ENCODE data around the gene PLA2G4F. TPM values are rescaled to one million over a fixed set of nuclear protein-coding genes. Genes with fewer than 3 reads are reported as not detected.
A peak's percentile ranks its signal among the peaks of the same experiment; 100 is the strongest.
"Not testable (repeated sequence)": the region's sequence is repeated elsewhere in the genome, so short reads cannot be mapped to it uniquely, and the experiment has no call there.

The PLA2G4F gene
- total RNA-seq, 1 donor from 2014 or later, result 34.9 TPM

- no peak for ATAC-seq
Measured at GRCh38 chr15:42093966-42094365, 62.5 kb downstream of the PLA2G4F start.

- ATAC-seq, result peak; percentile 62
Measured at GRCh38 chr15:42092398-42093318, 63.8 kb downstream of the PLA2G4F start.

DNA sequence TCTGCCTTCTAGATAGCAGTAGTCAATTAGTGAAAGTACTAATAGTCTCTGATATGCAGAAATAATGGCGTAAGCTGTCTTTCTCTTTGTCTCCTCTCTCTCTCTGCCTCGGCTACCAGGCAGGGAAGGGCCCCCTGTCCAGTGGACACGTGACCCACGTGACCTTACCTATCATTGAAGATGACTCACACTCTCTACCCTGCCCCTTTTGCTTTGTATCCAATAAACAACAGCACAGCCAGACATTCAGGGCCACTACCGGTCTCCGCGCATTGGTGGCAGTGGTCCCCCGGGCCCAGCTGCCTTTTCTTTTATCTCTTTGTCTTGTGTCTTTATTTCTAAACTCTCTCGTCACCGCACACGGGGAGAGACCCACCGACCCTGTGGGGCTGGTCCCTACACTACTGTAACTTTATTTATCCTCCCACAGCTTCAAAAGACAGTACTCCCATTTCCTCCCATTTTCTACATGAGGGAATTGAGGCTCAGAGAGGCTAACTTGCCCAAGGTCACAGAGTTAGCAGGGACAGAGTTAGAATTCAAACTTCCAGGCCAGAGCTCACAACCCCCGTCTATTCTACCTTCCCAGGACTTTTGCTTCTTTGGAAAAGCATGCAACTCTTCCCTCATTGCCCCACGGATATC, 64.6 kb downstream of the PLA2G4F start:
- ATAC-seq, result not testable (repeated sequence)

DNA sequence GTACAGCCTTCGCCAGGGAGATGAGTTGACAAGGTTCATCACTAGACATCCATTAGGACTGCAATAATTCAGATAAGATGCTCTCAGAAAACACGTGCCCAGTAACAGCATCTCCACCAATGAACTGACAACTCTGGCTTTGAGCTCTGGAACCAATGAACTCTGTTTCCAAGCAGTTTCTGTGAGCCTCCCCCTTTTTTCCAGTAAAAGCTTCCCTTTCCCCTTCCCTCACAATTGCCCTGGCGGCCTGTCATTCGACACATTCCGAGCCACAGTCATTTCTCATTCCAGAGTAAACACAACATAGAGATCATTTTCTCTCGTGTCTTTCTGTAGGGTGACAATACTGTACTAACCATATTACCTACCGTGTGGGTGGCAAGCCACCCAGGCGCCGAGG, 65.7 kb downstream of the PLA2G4F start:
- ATAC-seq, result no peak

DNA sequence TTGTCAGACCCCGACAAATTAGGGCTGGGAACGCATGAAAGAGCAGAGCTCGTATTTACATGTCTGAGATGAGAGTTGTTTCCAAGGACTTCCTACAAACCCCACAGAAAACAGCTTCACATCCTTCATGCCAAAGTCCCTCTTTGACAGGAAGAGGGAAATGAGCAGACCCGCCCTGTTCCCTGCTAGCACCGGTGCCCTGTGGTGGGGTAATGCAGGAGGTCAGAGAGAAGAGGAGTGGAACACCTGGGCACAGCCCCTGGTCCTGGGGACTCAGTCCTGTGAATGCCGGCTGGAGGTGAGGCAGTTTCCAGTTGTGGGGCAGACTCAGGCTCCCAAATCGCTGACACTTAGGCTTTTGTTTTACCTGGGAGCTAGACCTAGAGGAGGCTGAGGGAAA, 66.1 kb downstream of the PLA2G4F start:
- no peak for ATAC-seq

DNA sequence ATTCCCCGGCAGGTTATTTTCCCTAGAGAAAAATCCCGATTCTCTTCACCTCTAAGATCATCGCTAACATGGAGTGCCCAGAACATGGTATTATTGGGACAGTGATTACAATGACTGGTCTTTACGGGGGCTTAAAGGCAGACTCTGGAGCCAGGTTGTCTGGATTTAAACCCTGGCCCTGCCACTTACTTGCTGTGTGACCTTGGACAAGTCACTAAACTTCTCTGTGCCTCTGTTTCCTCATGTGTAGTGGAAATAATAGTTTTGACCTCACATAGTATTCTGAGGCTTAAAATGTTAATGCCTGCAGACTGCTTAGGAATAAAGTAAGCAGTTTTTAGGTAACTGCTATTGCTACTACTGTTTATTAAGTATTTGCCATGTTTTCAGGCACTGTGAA, 66.5 kb downstream of the PLA2G4F start:
- ATAC-seq, result no peak

Other genes with a start within 250 kb of the PLA2G4F start
- 32.0 TPM for gene EHD4, start 184.1 kb downstream of the PLA2G4F start, total RNA-seq
- 18.1 TPM for gene PLA2G4E, start 135.6 kb downstream of the PLA2G4F start, total RNA-seq
- gene PLA2G4D, start 62.1 kb downstream of the PLA2G4F start, total RNA-seq, result 1.5 TPM
- 29.0 TPM for gene VPS39, start 51.7 kb upstream of the PLA2G4F start, total RNA-seq
- gene GANC, start 116.6 kb upstream of the PLA2G4F start, total RNA-seq, result 30.0 TPM
- gene TMEM87A, start 116.8 kb upstream of the PLA2G4F start, total RNA-seq, result 60.1 TPM
- gene CAPN3, start 202.9 kb upstream of the PLA2G4F start, total RNA-seq, result 4.5 TPM